ENCODE data around the gene ZNF598.

Gene ZNF598

DNA sequence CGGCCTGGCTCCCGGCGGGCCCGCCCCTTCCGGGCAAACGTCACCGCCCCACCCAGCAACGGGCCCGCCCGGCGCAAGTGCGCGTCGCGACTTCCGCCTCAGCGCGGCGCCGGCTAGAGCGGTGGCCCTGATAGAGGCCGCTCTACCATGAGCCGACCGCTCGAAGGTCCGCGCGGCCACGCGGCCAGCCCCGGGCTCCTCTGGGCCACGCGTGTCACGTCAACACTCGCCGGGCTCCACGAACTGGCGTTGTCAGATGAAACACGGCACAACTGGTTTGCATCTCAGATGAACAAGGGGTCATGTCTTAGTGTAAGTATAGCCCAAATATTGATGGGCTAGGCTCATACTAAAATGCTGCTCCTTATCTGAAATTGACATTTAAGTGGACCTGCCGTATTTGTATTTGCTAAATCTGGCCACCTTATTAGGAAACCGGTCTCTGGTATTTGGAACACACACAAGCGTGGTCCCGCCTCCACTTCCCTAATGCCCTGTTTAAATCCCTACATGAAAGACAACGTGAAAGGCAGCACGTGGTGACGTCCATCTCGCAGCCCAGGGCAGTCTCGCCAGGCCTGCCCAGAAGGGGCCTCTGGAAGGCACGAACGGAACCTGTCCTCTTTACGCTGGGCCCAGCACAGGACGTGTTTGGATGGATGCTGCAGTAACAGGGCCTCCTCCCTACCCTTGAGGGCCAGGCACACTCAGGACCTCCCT lies at the start of gene ZNF598:
ZNF598 (minus strand) TSS at position 31 of the 720 bp plus-strand sequence.
- DNase-seq, result peak; percentile 80

- no peak for DNase-seq
Measured at GRCh38 chr16:2058872-2059271, 49.3 kb upstream of the ZNF598 start.

GRCh38 chr16:2058420-2058819 lies 48.8 kb upstream of the ZNF598 start:
- no peak for DNase-seq

- DNase-seq, result no peak
Measured at GRCh38 chr16:2057438-2057837, 47.8 kb upstream of the ZNF598 start.

GRCh38 chr16:2056681-2057407 lies 47.2 kb upstream of the ZNF598 start:
- DNase-seq, result no peak

DNA sequence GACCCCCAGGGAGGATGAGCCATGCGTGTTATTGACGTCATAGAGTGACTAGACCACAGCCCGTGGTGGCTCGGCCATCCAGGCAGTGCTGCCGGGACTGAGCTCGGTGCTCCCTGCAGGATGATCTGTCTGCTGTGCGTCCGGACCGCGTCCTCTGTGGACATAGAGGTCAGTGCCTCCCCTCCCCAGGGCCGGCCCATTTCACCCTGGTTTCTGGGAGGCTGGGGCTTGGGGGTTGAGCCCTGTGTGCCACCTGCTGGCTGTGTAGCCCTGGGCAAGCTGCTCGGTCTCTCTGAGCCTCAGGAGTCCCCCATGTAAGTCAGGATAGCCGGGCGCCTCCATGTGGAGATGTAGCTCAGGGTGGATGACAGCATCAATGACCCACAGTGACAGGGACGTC lies 46.5 kb upstream of the ZNF598 start:
- no peak for DNase-seq

GRCh38 chr16:2054543-2055245 lies 45.1 kb upstream of the ZNF598 start:
- DNase-seq, result no peak

GRCh38 chr16:2053897-2054296 lies 44.3 kb upstream of the ZNF598 start:
- DNase-seq, result no peak

GRCh38 chr16:2053211-2053610 lies 43.6 kb upstream of the ZNF598 start:
- DNase-seq, result no peak

DNA sequence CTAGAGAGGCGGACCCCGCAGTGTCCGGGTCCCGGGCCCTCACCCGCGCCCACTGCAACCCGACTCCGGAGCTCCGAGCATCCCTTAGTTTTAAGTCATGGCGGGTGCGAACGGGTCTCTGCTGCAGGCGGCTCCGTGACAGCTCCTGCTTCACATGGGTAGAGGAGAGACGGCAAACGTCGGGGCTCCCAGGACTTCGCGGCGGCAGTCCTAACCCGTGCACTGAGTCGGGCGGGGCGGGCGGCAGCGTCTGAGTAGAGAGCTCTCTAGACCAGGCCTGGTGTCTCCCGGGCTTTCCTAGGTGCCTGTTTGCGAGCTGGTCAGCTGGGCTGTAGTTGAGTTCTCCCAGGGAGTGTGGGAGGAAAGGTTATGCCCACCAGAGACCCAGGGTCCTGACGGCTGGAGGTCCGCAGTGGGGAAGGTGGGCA lies 38.5 kb upstream of the ZNF598 start:
- no peak for DNase-seq

GRCh38 chr16:2047330-2048115 lies 37.9 kb upstream of the ZNF598 start, which contains the start of the genes NTHL1 and TSC2:
Gene NTHL1, minus strand, starts transcription at chr16:2047834. Its CDS starts 11 bp downstream, at chr16:2047823.
Gene TSC2, plus strand, starts transcription at chr16:2047985. Its CDS starts 631 bp downstream, at chr16:2048616.
- DNase-seq, result peak; percentile 93

DNA sequence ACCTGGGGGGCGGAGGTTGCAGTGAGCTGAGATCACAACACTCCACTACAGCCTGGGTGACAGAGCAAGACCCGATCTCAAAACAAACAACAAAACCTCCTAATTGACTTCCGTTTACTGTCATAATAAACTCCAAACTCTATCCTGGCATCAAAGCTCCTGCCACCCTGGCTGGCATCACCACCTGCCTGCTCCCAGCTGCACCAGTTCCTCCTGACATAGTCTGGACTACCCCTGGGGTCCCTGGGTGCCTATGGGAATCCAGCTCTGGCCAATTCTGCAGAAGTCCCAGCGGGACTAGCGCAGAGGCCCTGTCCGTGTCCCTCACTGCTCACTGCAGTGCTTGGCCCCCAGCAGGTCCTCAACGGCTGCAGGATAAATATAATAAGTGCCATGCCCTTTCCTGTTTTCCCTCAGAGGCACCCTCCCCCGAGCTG lies 37.3 kb upstream of the ZNF598 start:
- DNase-seq, result no peak

DNA sequence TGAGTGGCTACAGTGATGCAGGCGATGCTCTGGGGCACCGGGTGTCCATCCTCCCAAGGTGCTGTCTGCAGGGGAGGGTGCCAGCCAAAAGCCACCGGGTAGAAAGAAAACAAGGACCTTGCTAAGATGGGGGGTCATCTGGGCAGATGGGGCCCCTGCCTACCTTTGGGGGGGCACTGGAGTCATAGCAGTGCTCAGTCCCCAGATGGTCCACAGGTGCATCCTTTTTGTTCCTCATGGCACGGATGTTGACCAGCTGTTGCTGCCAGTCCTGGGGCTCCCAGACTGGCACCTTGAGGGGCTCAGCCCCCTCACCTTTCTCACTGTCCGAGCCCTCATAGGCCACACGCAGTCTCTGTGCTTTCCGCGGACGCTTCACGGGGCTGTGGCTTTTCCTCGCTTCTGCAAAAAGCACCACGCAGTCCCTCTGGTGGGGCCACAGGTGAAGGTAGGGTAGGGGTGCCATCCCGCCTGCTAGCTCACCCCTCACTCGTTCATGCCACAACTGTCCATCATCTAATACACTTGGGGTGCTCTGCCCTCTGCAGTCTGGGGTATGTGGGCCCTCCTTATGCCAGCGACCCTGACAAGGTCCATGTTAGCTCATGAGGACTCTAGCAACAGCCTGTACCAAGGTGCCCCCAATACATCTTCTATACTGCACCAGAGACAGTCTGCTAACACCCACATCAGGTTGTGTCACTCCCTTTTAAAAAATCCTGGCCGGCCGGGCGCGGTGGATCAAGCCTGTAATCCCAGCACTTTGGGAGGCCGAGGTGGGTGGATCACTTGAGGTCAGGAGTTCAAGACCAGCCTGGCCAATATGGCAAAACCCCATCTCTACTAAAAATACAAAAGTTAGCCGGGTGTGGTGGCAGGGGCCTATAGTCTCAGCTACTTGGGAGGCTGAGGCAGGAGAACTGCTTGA lies 36.6 kb upstream of the ZNF598 start:
- DNase-seq, result no peak

DNA sequence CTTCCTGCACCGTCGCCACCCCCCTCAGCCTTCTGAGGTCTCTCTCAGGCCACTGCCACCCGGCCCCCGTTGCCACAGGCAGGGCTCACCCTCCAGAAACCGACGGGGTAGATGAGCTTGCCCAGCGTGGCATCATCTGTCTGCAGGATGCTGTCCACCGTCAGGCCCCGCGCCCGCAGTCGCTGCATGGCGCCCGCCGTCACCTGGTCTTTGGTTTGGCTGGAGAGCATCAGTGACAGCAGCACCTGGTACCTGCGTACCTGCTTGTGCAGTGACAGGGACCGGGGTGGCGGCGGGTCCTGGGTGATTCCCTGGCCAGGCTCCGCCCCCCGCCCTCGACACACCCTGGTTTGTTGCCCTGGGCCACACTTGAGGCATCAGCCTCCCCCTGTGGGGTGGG lies 34.9 kb upstream of the ZNF598 start:
- DNase-seq, result no peak

- no peak for DNase-seq
Measured at GRCh38 chr16:2043667-2044451, 34.2 kb upstream of the ZNF598 start.

DNA sequence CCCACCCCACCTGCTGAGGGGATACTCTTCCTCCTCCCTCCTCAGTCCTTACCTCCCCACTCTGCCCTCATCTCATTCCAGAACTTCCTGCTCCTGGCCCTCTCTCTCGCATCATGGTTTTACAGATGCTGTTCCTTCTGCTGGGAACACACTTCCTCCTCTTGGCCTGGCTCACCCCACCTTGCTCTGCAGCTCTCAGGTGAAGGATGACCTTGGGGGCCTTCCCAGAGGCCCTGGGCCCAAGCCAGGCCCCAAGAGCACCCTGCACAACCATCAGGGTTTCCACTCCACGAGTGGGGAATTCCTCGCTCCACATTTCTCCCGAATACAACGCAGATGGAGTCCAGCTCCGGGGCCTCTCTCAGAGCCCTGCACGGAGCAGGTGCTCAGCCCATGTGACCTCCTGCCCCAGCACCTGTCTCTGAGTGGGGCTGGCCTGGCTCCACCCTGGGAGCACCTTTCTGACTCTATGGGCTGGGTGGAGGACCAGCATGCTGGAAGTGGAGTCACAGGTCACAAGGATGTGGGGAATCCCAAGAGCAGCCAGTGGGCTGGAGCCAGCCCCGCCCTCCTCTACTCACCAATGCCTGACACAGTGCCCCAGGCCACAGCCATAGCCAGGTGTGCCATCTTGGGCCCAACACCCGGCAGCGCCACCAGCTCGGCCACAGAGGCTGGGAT lies 33.5 kb upstream of the ZNF598 start:
- DNase-seq, result no peak

DNA sequence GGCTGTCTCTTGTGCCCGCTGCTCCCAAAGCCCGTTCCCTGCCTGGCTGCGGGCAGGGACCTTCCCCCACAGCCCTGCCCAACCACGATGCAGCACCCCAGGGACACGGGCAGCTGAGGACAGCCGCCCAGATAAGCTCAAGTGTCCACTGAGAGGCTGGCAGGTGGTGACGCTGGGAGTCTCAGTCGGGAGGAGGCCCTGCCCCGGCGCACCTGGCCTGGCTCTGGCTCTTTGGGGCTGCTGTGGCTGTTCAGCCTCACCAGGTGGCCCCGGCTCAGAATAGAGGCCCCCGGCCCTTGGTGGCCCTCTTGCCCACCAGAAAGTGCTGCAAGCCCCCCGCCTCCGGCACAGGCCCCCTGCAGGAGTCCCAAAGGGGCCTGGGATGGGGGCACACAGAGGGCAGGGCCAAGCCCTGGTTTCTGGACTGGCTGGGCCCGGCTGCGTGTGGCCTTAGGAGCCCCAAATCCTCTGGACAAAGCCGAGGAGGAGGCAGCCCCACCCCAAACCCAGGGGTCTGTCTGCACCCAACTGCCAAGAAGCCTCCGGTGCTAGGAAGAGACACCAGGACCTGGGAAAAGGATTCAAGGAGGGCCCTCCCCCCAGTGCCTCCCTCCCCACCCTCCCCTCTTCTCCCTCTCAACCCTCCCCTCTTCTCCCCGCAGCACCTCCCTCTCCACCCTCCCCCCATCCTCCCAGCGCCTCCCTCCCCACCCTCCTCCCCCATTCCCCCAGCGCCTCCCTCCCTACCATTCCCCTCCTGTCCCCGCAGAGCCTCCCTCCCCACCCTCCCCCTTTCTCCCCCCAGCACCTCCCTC lies 32.8 kb upstream of the ZNF598 start:
- DNase-seq, result no peak

DNA sequence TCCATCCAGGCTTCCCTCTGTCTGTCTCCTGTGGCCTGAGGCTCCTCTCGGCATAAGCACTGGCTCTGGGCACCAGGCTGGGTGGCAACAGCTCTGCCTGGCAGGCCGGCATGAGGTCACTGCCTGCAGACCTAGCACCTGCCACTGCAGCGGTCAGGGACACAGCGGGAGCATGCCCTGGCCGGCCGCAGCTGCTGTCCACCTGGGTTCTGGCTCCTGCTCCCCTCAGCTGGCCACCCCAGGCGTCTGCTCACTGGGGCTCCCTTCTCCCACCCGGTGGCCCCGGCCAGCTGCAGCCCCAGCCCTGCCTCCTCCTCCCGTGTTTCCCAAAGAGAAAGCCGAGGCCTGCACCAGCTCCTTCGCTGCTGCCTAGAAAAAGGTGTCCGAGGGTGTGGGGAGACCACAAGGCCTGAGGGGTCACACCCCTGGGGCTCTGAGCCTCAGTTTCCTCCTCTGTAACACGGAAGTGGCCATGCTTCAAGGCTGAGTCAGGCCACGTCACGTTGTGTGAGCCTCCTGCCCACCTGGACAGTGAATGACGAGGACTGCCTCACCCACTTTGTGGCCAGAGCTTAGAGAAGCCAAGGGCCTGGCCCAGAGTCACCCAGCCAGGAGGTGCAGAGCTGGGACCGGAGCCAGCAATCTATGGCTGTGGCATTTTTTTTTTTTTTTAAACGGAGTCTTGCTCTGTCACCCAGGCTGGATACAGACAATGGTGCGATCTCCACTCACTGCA lies 31.3 kb upstream of the ZNF598 start:
- DNase-seq, result no peak
